ENCODE results near the gene FGF11.
"Not testable (repeated sequence)": the region's sequence is repeated elsewhere in the genome, so short reads cannot be mapped to it uniquely, and the experiment has no call there.

Gene FGF11

DNA sequence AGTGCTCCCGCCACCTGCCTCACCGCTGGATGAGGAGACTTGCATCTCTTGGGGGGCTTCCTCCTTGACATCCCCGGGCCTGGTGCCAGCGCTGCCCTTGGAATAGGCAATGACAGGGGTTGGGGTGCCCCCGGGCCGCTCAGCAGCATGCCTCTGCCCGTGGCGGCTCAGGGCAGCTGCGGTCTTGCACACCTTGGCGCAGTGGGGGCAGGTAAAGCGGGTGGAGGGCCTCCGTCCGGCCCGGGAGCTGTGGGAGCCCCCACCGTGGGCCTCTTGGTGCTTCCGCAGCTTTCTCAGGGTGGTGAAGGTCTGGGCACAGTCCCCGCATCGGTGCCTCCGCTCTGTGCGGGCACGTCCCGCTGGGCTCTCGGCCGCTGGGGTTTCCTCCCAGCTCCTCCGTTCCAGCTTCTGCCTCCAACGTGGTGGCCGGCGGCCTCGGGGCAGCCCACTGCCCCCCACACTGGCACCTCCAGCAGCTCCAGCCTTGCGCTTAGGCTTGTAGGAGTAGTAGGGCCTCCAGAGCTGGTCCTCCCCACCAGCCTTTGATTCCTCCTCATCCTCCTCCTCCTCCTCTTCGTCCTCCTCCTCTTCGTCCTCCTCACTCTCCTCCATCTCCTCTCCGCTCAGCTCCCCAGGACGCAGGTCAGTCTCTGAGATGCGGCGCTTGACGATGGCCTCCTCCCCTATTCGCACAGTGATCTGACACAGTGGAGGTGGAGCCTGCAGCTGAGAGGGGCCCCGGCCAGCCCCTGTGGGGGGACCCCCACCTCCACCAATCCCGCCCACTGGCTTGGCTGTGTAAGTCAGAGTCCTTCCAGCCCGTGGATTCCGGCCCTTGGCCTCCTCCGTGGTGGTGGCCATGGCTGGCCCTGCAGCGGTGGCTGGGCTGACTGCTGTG lies 23.4 kb downstream of the FGF11 start:
- no peak for DNase-seq (ENCODE audit: low spot score)

DNA sequence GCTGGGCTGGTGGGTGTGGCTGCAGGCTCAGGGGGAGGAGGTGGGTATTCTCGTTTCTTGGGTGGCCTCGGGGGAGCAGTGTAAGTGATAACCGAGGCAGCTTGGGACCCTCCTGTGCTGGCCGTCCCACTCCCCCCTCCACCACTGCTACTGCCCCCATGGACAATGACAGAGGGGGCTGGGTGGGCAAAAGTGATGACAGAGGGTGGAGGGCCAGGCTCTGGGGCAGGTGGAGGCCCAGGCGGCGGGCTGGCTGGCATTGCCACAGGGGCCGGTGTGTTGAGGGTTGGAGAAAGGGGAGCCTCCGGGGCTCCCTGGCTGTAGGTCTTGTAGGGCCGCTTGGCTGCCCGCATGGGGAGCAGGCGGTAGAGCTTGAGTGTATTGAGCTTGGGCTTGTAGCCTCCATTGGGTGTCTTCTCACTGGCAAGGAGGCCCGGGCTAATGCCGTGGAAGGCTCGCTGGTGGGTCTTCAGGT lies 24.1 kb downstream of the FGF11 start:
- no peak for DNase-seq (ENCODE audit: low spot score)

GRCh38 chr17:7464081-7464480 lies 24.8 kb downstream of the FGF11 start:
- no peak for DNase-seq (ENCODE audit: low spot score)

GRCh38 chr17:7465597-7466275 lies 26.4 kb downstream of the FGF11 start:
- DNase-seq (ENCODE audit: low spot score), result no peak

GRCh38 chr17:7466318-7466638 lies 27.0 kb downstream of the FGF11 start:
- no peak for DNase-seq (ENCODE audit: low spot score)

DNA sequence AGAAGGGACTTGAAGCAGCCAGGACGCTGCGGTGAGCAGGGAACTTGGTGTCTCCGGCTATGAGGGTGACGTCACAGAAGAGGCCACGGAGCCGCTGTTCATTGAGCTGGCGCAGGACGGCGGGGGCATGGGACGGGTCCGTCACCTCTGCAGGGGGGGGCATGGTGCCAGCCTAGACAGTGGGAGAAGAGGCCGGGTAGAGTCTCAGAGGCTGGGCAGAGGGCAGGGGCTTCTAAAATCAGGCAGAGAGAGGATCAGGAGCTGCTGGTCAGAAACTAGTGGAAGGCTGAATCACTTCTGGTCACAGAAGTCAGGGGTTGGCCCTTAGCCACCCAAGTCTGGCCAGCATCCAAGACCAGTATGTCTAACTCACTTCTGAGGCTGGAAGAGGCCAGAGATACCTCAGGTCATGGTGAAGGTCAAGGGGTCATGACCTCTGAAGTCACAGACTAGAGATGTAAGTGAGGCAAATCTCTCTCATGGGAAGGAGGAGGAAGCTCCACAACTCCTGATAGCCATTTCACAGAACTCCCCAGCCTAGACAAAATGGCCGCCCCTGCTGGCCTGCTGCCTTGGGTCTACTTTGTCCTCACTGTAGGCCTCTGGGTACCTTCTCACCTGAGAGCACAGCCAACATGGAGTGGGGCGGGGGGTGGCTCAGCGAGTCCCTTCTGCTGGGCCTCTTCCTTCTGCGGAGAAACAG lies 27.5 kb downstream of the FGF11 start:
- peak; percentile 64 for DNase-seq (ENCODE audit: low spot score)

DNA sequence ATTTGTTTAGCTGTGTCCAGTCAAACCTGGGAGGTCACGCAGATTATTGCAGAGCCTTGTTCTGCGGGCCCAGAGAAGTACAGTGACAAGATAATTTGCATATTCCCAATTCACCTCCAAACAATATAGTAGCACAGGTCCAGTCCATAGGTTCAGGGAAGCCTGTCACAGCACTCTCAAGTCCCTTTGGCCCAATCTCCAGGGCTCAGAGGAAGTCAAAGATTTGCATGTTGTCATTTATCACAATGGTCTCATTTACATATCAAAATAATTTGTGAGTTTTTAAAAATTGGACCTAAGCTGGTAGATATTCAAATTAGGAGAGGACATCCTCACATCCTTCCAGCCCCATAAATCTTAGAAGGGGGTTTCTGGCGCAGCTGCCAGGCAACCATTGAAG lies 28.2 kb downstream of the FGF11 start:
- DNase-seq (ENCODE audit: low spot score), result no peak

- DNase-seq (ENCODE audit: low spot score), result no peak
Measured at GRCh38 chr17:7468290-7468689, 29.0 kb downstream of the FGF11 start.

GRCh38 chr17:7468804-7469389 lies 29.6 kb downstream of the FGF11 start:
- no peak for DNase-seq (ENCODE audit: low spot score)

- not testable (repeated sequence) for DNase-seq (ENCODE audit: low spot score)
Measured at GRCh38 chr17:7469843-7470242, 30.5 kb downstream of the FGF11 start.

- DNase-seq (ENCODE audit: low spot score), result not testable (repeated sequence)
Measured at GRCh38 chr17:7470457-7470973, 31.2 kb downstream of the FGF11 start.

GRCh38 chr17:7471729-7472128 lies 32.4 kb downstream of the FGF11 start:
- no peak for DNase-seq (ENCODE audit: low spot score)

DNA sequence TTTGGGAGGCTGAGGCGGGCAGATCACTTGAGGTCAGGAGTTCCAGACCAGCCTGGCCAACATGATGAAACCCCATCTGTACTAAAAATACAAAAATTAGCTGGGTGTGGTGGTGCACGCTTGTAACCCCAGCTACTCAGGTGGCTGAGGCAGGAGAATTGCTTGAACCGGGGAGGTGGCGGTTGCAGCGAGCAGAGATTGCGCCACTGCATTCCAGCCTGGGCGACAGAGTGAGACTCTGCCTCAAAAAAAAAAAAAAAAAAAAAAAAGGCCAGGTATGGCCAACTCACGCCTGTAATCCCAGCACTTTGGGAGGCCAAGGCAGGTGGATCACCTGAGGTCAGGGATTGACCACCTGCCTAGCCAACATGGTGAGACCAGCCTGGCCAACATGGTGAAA lies 35.5 kb downstream of the FGF11 start:
- DNase-seq (ENCODE audit: low spot score), result not testable (repeated sequence)

- DNase-seq (ENCODE audit: low spot score), result no peak
Measured at GRCh38 chr17:7475764-7476422, 36.6 kb downstream of the FGF11 start.

DNA sequence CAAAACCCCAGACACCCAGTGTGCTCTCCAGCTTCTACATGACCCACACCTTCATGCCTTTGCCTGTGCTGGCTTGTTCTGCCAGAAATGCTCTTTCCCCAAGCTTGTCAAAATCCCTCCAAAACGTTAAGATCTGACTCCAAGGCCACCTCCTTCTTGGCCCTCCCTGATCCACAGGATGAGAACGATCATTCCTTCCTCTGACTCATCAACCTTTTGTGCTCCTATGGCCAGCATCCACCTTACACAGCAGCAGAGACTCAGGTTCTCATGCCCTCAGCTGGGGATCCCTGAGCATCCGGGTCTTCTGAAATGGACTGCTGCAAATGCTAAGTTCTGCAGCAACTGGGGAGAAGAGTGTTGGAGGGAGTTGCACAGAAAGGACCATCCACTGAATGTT lies 37.2 kb downstream of the FGF11 start:
- peak; percentile 71 for DNase-seq (ENCODE audit: low spot score)

DNA sequence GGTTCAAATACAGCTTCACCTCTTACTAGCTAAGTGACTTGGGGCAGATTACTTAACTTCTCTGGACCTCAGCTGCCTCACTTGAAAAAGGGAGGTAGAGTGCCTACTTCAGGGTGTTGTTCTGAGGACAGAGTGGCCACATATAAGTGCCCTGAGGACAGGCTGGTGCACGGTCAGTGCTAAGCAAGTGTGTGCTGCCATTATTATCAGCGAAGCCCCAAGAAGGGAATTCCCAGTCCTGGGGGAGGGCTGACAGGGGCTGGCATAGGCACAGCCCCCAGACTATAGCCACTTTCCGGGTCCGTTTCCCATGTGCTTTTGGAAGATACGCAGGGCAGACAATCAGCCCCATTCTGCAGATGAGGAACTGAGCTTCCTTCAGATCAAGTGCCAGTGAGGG lies 37.6 kb downstream of the FGF11 start:
- DNase-seq (ENCODE audit: low spot score), result no peak

DNA sequence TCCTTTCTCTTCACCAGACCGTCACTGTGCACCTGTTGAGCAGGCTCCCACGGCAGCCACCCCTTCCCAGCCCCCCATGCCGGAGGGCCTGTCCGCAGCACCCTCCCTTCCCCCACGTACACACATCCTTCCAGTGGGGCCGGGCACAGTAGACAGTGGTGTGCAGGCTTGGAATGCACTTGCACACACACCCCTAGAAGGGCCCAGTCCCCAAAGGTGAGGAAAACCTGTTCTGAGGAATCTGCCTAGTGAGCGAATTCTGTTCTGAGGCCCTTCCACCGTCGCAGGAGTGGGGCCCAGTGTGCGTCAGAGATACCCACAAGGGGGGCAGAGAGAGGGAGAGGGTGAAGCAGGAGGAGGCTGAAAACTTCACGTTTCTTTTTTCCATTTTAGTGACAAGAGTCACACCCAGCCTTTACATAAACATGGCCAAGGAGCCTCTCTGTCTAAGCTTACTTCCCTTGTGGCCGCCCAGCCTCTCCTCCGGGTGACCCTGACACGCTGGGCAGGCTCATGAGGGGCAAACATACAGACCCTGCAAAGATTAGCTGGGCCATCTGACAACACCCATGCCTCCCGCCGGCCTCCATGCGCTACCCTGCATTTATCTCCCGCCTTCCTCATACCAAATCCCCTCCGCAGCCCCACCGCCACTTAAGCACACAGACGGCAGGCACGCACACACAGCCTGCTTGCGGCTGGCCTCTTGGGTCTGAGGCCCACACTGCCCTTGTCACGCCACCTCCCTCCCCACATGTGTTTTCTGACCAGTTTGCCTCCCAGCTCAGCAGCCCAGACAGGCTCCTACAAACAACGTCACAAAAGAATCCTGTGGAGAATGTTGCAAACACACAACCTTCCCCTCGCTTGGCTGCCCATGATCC lies 38.3 kb downstream of the FGF11 start:
- peak; percentile 60 for DNase-seq (ENCODE audit: low spot score)

GRCh38 chr17:7478276-7479212 lies 39.2 kb downstream of the FGF11 start:
- DNase-seq (ENCODE audit: low spot score), result peak; percentile 35

All from kidney tubule cell (primary cell).